ENCODE data around the gene PPFIA4. TPM values are rescaled to one million over a fixed set of nuclear protein-coding genes. Genes with fewer than 3 reads are reported as not detected.

PPFIA4 gene
- total RNA-seq, 1 donor from 2014 or later: 4.9 TPM

GRCh38 chr1:203122159-203122558, 95.9 kb downstream of the PPFIA4 start:
- peaks cover 11% of the 10 kb centered on the region for H3K4me1 Mint-ChIP-seq (ENCODE audit: unreplicated experiment)

GRCh38 chr1:203124011-203124410, 97.7 kb downstream of the PPFIA4 start:
- H3K27me3 Mint-ChIP-seq: peaks cover 85% of the 10 kb centered on the region
- H3K4me1 Mint-ChIP-seq (ENCODE audit: unreplicated experiment): peaks cover 13% of the 10 kb centered on the region
- no peaks in the 10 kb centered on the region for H3K9me3 Mint-ChIP-seq
- no peak overlapping the region for H3K27ac Mint-ChIP-seq
- H3K4me3 Mint-ChIP-seq: no peak overlapping the region
- TF ChIP-seq CTCF (conservative IDR thresholded peaks at IDR 0.05): no peak
- DNase-seq (ENCODE audit: extremely low spot score, unreplicated experiment): peak; percentile 53
- no peaks in the 10 kb centered on the region for H3K36me3 Mint-ChIP-seq

More at GRCh38 chr1:203122159-203122558, 95.9 kb downstream of the PPFIA4 start:
- no peak overlapping the region for H3K4me3 Mint-ChIP-seq
- peaks cover 88% of the 10 kb centered on the region for H3K27me3 Mint-ChIP-seq
- DNase-seq (ENCODE audit: extremely low spot score, unreplicated experiment): peak; percentile 47
- H3K36me3 Mint-ChIP-seq: no peaks in the 10 kb centered on the region
- no peak for TF ChIP-seq CTCF (conservative IDR thresholded peaks at IDR 0.05)
- H3K27ac Mint-ChIP-seq: no peak overlapping the region
- no peaks in the 10 kb centered on the region for H3K9me3 Mint-ChIP-seq

- Mint-ChIP-seq H3K27ac (no peak overlapping the region), H3K9me3 (no peaks in the 10 kb centered on the region), H3K4me3 (no peak overlapping the region), H3K27me3 (peaks cover 88% of the 10 kb centered on the region), H3K36me3 (no peaks in the 10 kb centered on the region), H3K4me1 (ENCODE audit: unreplicated experiment) (peaks cover 15% of the 10 kb centered on the region)
- TF ChIP-seq CTCF (conservative IDR thresholded peaks at IDR 0.05): no peak
- peak; percentile 52 for DNase-seq (ENCODE audit: extremely low spot score, unreplicated experiment)
These were observed 98.4 kb downstream of the PPFIA4 start for GRCh38 chr1:203124546-203125317.

GRCh38 chr1:203126151-203126865, 100.0 kb downstream of the PPFIA4 start:
- Mint-ChIP-seq H3K27ac (no peak overlapping the region), H3K36me3 (no peaks in the 10 kb centered on the region), H3K9me3 (no peaks in the 10 kb centered on the region), H3K4me1 (ENCODE audit: unreplicated experiment) (peaks cover 22% of the 10 kb centered on the region), H3K27me3 (peaks cover 81% of the 10 kb centered on the region), H3K4me3 (no peak overlapping the region)
- TF ChIP-seq CTCF (conservative IDR thresholded peaks at IDR 0.05): peak; percentile 63
- peak; percentile 57 for DNase-seq (ENCODE audit: extremely low spot score, unreplicated experiment)

GRCh38 chr1:203126866-203127665, 100.8 kb downstream of the PPFIA4 start:
- no peak for TF ChIP-seq CTCF (conservative IDR thresholded peaks at IDR 0.05)
- Mint-ChIP-seq H3K27ac (peak overlapping the region; percentile 21), H3K4me1 (ENCODE audit: unreplicated experiment) (peaks cover 22% of the 10 kb centered on the region), H3K4me3 (peak overlapping the region; percentile 84), H3K36me3 (no peaks in the 10 kb centered on the region), H3K27me3 (peaks cover 75% of the 10 kb centered on the region), H3K9me3 (no peaks in the 10 kb centered on the region)
- peak; percentile 45 for DNase-seq (ENCODE audit: extremely low spot score, unreplicated experiment)
